GM23338 (cell line): ENCODE measurements around the gene COBL. TPM values are rescaled to one million over a fixed set of nuclear protein-coding genes. Genes with fewer than 3 reads are reported as not detected.

Experiments used
- ATAC-seq: fragments of 200-7000 bp; cut with Tn5 transposase; 3 replicates; pipeline ENCODE4 v1.9.1; 2020
- DNase-seq: peaks from one replicate; pipeline ENCODE4 v3.0.0-alpha.2; 2015; ENCODE audit warnings: low spot score
- H2AFZ ChIP-seq: fragments of 200-600 bp; sonication (generic); 2 replicates; pipeline ENCODE4 v1.8.0; 2016; ENCODE audit warnings: antibody characterized with exemption, mild to moderate bottlenecking, moderate library complexity
- H3F3A ChIP-seq: fragments of 200-600 bp; sonication (generic); replicated peaks from 2 replicates; pipeline ENCODE4 v1.8.0; 2017; ENCODE audit warnings: antibody characterized with exemption, mixed run types, low read depth
- H3K27ac ChIP-seq: fragments of 200-600 bp; sonication (generic); 2 replicates; pipeline ENCODE4 v1.6.1; 2016; ENCODE audit warnings: low read depth
- H3K27me3 ChIP-seq: fragments of 200-600 bp; sonication (generic); 2 replicates; pipeline ENCODE4 v1.8.0; 2016; ENCODE audit warnings: mild to moderate bottlenecking, mixed run types, moderate library complexity; ENCODE audit not compliant: insufficient read depth
- H3K36me3 ChIP-seq: fragments of 200-600 bp; sonication (generic); 2 replicates; pipeline ENCODE4 v1.8.0; 2016; ENCODE audit warnings: mild to moderate bottlenecking; ENCODE audit not compliant: insufficient read depth
- H3K4me1 ChIP-seq: fragments of 200-600 bp; sonication (generic); 2 replicates; pipeline ENCODE4 v1.8.0; 2016; ENCODE audit warnings: mild to moderate bottlenecking, moderate library complexity; ENCODE audit not compliant: insufficient read depth
- H3K4me2 ChIP-seq: fragments of 200-600 bp; sonication (generic); 2 replicates; pipeline ENCODE4 v1.7.1; 2017; ENCODE audit warnings: mixed run types
- H3K4me3 ChIP-seq: fragments of 200-600 bp; sonication (generic); 2 replicates; pipeline ENCODE4 v1.6.1; 2016; ENCODE audit warnings: mixed run types
- H3K79me2 ChIP-seq: fragments of 200-600 bp; sonication (generic); replicated peaks from 2 replicates; pipeline ENCODE4 v1.8.0; 2017; ENCODE audit warnings: mild to moderate bottlenecking; ENCODE audit not compliant: insufficient read depth
- H3K9me2 ChIP-seq: fragments of 200-600 bp; sonication (generic); 2 replicates; pipeline ENCODE4 v1.8.0; 2017; ENCODE audit not compliant: insufficient read depth
- H4K20me1 ChIP-seq: fragments of 200-600 bp; sonication (generic); replicated peaks from 2 replicates; pipeline ENCODE4 v1.8.0; 2017; ENCODE audit warnings: mild to moderate bottlenecking; ENCODE audit not compliant: insufficient read depth
- H3K27ac Mint-ChIP-seq: 2 replicates; pipeline ENCODE4 v1.8.0; 2020; ENCODE audit warnings: inconsistent platforms, mild to moderate bottlenecking, moderate library complexity, mixed read lengths
- H3K27me3 Mint-ChIP-seq: 3 replicates; pipeline ENCODE4 v1.8.0; 2022; ENCODE audit warnings: low read depth, mild to moderate bottlenecking, moderate library complexity, mixed read lengths, inconsistent platforms; ENCODE audit not compliant: insufficient read depth, poor library complexity
- H3K36me3 Mint-ChIP-seq: 3 replicates; pipeline ENCODE4 v1.8.0; 2021; ENCODE audit warnings: low read depth, mild to moderate bottlenecking, inconsistent platforms, moderate library complexity, mixed read lengths
- H3K4me1 Mint-ChIP-seq: 3 replicates; pipeline ENCODE4 v1.8.0; 2020; ENCODE audit warnings: mild to moderate bottlenecking, inconsistent platforms, mixed read lengths
- H3K4me3 Mint-ChIP-seq: 3 replicates; pipeline ENCODE4 v1.8.0; 2021; ENCODE audit warnings: moderate library complexity, mild to moderate bottlenecking, inconsistent platforms, mixed read lengths
- H3K9me3 Mint-ChIP-seq: 3 replicates; pipeline ENCODE4 v1.8.0; 2020; ENCODE audit warnings: moderate library complexity, mild to moderate bottlenecking, inconsistent platforms, mixed read lengths
- CREB1 ChIP-seq: fragments of 250-450 bp; sonication (Bioruptor Pico); IDR thresholded peaks from 2 replicates; pipeline ENCODE4 v1.5.0; 2020; ENCODE audit warnings: low read depth, mild to moderate bottlenecking, moderate library complexity
- EZH2 ChIP-seq: fragments of 200-600 bp; sonication (generic); IDR thresholded peaks from one replicate; pipeline ENCODE4 v1.8.0; 2017; ENCODE audit warnings: antibody characterized with exemption, mild to moderate bottlenecking, low read depth; ENCODE audit not compliant: unreplicated experiment
- EZH2phosphoT487 ChIP-seq: fragments of 200-600 bp; sonication (generic); IDR thresholded peaks from one replicate; pipeline ENCODE4 v1.8.1; 2018; ENCODE audit warnings: antibody characterized with exemption; ENCODE audit not compliant: unreplicated experiment
- JUNB ChIP-seq: IDR thresholded peaks from one replicate; pipeline ENCODE4 v1.6.1; 2016; ENCODE audit warnings: antibody characterized with exemption; ENCODE audit not compliant: unreplicated experiment
- NANOG ChIP-seq: IDR thresholded peaks from 2 replicates; pipeline ENCODE4 v1.6.1; 2016; ENCODE audit warnings: antibody characterized with exemption, borderline replicate concordance
- ZNF462 ChIP-seq: fragments of 250-450 bp; sonication (Bioruptor Pico); IDR thresholded peaks from 2 replicates; pipeline ENCODE4 v1.5.0; 2020; ENCODE audit warnings: mild to moderate bottlenecking, moderate library complexity
- polyA plus RNA-seq: library from polyadenylated mRNA; unstranded; fragments of >200 nt; fragmentation: Nextera tagmentation; extraction: Ambion mirVana; gene quantifications from 2 replicates; pipeline ENCODE4 v1.2.1, GENCODE V29; 2016
- total RNA-seq: library from RNA; depleted of rRNA; stranded (reverse); fragments of >200 nt; shearing (Covaris generic); gene quantifications from 2 replicates; pipeline ENCODE4 v1.2.3, GENCODE V29; 2014
- TF ChIP-seq, protein P1 (sequence below), 2 experiments: fragments of 200-600 bp in 1 of 2; sonication (generic) in 1 of 2; conservative IDR thresholded peaks; 2 replicates each; pipeline versions ENCODE4 v1.5.1 to v1.6.1; 2016 to 2017; ENCODE audit warnings: antibody characterized with exemption in 2 of 2, low read depth in 2 of 2, mild to moderate bottlenecking in 2 of 2, moderate library complexity in 1 of 2

COBL gene
- total and polyA plus RNA-seq, 2 experiments from 2014 or later = 18.3 to 51.9 TPM

- TF ChIP-seq ZNF462 (no peak), CREB1 (no peak), EZH2phosphoT487 (no peak)
Observed at GRCh38 chr7:51234609-51235308, 81.8 kb downstream of the COBL start (continued).

DNA sequence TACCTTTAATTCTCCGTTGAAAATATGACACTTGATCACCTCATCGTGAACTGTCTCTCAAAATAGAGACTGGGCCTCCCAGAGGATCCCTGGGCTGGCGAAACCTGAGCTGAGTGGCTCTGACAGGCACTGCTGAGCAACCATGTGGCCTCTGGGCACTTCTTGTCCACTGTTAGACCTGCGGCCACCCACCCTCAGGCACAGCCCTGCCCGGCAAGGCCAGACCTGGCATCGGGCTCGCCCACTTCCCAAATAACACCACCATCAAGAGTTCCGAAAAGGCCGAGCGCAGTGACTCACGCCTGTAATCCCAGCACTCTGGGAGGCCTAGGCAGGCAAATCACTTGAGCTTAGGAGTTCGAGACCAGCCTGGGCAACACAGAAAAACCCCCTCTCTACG, 82.5 kb downstream of the COBL start:
- ATAC-seq (no peak), DNase-seq (no peak)
- H3K36me3 Mint-ChIP-seq = peaks cover 3% of the 10 kb centered on the region; the same call in 1 of the 3 replicates
- H3K27me3 Mint-ChIP-seq = peaks cover 4% of the 10 kb centered on the region
- peaks cover 58% of the 10 kb centered on the region for H3K4me1 Mint-ChIP-seq
- no peaks in the 10 kb centered on the region for H3K9me3 Mint-ChIP-seq
- Histone ChIP-seq H3K36me3 (no peaks in the 10 kb centered on the region; the same call in 1 of the 2 replicates), H3K27me3 (no peaks in the 10 kb centered on the region), H3K4me1 (peaks cover 42% of the 10 kb centered on the region), H3K27ac (no peak overlapping the region), H2AFZ (no peak overlapping the region), H3K4me2 (no peak overlapping the region), H3K79me2 (peaks cover 57% of the 10 kb centered on the region), H4K20me1 (peaks cover 44% of the 10 kb centered on the region), H3K9me2 (no peaks in the 10 kb centered on the region), H3K4me3 (no peak overlapping the region), H3F3A (peaks cover 7% of the 10 kb centered on the region; the same call in 1 of the 2 replicates)
- H3K27ac Mint-ChIP-seq = no peak overlapping the region
- no peak overlapping the region for H3K4me3 Mint-ChIP-seq
- TF ChIP-seq JUNB = no peak
- TF ChIP-seq EZH2 = no peak
- TF ChIP-seq ZNF462 = no peak
- no peak for TF ChIP-seq NANOG
- TF ChIP-seq, protein P1, sequence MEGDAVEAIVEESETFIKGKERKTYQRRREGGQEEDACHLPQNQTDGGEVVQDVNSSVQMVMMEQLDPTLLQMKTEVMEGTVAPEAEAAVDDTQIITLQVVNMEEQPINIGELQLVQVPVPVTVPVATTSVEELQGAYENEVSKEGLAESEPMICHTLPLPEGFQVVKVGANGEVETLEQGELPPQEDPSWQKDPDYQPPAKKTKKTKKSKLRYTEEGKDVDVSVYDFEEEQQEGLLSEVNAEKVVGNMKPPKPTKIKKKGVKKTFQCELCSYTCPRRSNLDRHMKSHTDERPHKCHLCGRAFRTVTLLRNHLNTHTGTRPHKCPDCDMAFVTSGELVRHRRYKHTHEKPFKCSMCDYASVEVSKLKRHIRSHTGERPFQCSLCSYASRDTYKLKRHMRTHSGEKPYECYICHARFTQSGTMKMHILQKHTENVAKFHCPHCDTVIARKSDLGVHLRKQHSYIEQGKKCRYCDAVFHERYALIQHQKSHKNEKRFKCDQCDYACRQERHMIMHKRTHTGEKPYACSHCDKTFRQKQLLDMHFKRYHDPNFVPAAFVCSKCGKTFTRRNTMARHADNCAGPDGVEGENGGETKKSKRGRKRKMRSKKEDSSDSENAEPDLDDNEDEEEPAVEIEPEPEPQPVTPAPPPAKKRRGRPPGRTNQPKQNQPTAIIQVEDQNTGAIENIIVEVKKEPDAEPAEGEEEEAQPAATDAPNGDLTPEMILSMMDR (conservative IDR thresholded peaks at IDR 0.05; ENCODE audit: low read depth in 2 of 2) = no peak
